HG03342 (cell line): ENCODE data around the gene PYROXD2.
"Not testable (repeated sequence)": the region's sequence is repeated elsewhere in the genome, so short reads cannot be mapped to it uniquely, and the experiment has no call there.

Source experiments
- ATAC-seq: cut with Tn5 transposase; IDR thresholded peaks from one replicate; pipeline ENCODE4 v1.9.1; 2021; ENCODE audit warnings: mild to moderate bottlenecking, moderate library complexity; ENCODE audit not compliant: unreplicated experiment

Gene PYROXD2

GRCh38 chr10:98396096-98397063, 18.6 kb downstream of the PYROXD2 start:
- no peak for ATAC-seq

- no peak for ATAC-seq
Measured at GRCh38 chr10:98394851-98395440, 20.0 kb downstream of the PYROXD2 start.

- ATAC-seq = no peak
Measured at GRCh38 chr10:98391578-98391991, 23.4 kb downstream of the PYROXD2 start.

GRCh38 chr10:98391065-98391464, 23.9 kb downstream of the PYROXD2 start:
- no peak for ATAC-seq

- ATAC-seq = no peak
Measured at GRCh38 chr10:98390406-98390805, 24.6 kb downstream of the PYROXD2 start.

GRCh38 chr10:98389398-98389797, 25.6 kb downstream of the PYROXD2 start:
- no peak for ATAC-seq

GRCh38 chr10:98388101-98388655, 26.8 kb downstream of the PYROXD2 start:
- ATAC-seq = no peak

- ATAC-seq = no peak
Measured at GRCh38 chr10:98384531-98385133, 30.4 kb downstream of the PYROXD2 start.

- no peak for ATAC-seq
Measured at GRCh38 chr10:98383869-98384268, 31.1 kb downstream of the PYROXD2 start.

- not testable (repeated sequence) for ATAC-seq
Measured at GRCh38 chr10:98383134-98383667, 31.8 kb downstream of the PYROXD2 start.

GRCh38 chr10:98382691-98383101, 32.3 kb downstream of the PYROXD2 start:
- no peak for ATAC-seq

- ATAC-seq = no peak
Measured at GRCh38 chr10:98380493-98381339, 34.3 kb downstream of the PYROXD2 start.

GRCh38 chr10:98378722-98379121, 36.3 kb downstream of the PYROXD2 start:
- ATAC-seq = no peak

GRCh38 chr10:98377536-98377935, 37.4 kb downstream of the PYROXD2 start:
- no peak for ATAC-seq

- ATAC-seq = no peak
Measured at GRCh38 chr10:98377001-98377400, 38.0 kb downstream of the PYROXD2 start.

- ATAC-seq = no peak
Measured at GRCh38 chr10:98376485-98376884, 38.5 kb downstream of the PYROXD2 start.

- no peak for ATAC-seq
Measured at GRCh38 chr10:98374217-98374985, 40.6 kb downstream of the PYROXD2 start.

GRCh38 chr10:98373260-98374040, 41.5 kb downstream of the PYROXD2 start:
- no peak for ATAC-seq
